ENCODE measurements around the gene LRRC4C. TPM values are rescaled to one million over a fixed set of nuclear protein-coding genes. Genes with fewer than 3 reads are reported as not detected.

The LRRC4C gene
- total and polyA plus RNA-seq, 2 donors (not counting 3 experiments of a cell fraction or from before 2014, with no cell fraction given) = not detected

DNA sequence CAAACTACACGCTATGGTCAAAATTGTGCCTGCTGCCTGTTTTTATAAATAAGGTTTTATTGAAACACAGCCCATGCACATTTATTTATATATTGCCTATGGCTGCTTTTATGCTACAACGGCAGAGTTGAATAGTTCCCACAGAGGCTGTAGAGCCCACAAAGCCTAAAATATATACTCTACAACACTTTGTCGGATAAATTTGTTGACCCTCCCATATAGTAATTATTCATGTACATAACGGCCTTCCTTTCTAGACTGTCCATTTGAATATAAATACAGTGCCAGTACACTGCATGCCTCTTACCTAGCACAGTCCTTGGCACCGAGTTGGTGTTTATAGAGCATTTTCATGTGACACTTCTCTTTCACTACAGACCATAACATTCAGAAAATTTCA, 314.0 kb downstream of the LRRC4C start:
- Histone ChIP-seq H3K36me3 (ENCODE audit: control insufficient read depth in 2 of 2, extremely low read depth in 1 of 2, insufficient read depth in 2 of 2, low read length in 2 of 2) (no peaks in the 10 kb centered on the region), H3K27me3 (ENCODE audit: control insufficient read depth in 2 of 2, insufficient read depth in 2 of 2, low read length in 2 of 2) (no peaks in the 10 kb centered on the region), H2AFZ (ENCODE audit: low read depth, low read length) (no peak overlapping the region), H3K9ac (replicated peaks; ENCODE audit: extremely low read depth, insufficient read depth, low read length) (no peak overlapping the region), H3K9me1 (replicated peaks; ENCODE audit: control insufficient read depth, extremely low read depth, insufficient read depth, low read length) (no peaks in the 10 kb centered on the region), H3K27ac (ENCODE audit: insufficient read depth, low read depth, low read length) (no peak overlapping the region), H4K20me1 (replicated peaks; ENCODE audit: control insufficient read depth, extremely low read depth, insufficient read depth, low read length) (no peaks in the 10 kb centered on the region), H3K4me1 (ENCODE audit: control insufficient read depth, extremely low read depth, insufficient read depth, low read length) (no peaks in the 10 kb centered on the region), H3K79me2 (ENCODE audit: control insufficient read depth, insufficient read depth, low read length) (no peaks in the 10 kb centered on the region), H3K4me3 (replicated peaks in 1 of 3; ENCODE audit: insufficient read depth in 1 of 3, low read depth in 1 of 3, low read length in 3 of 3) (no peak overlapping the region), H3K4me2 (ENCODE audit: insufficient read depth, low read length) (no peak overlapping the region), H3K9me3 (replicated peaks; ENCODE audit: control insufficient read depth, insufficient read depth, low read length) (peaks cover 2% of the 10 kb centered on the region)
- DNase-seq (ENCODE audit: low read depth, low spot score) (no peak), FAIRE-seq (no peak)
- TF ChIP-seq JUN (IDR thresholded peaks at IDR 0.05; ENCODE audit: borderline replicate concordance, insufficient read depth, insufficient read length, low read depth) (no peak), MYC (IDR thresholded peaks at IDR 0.05; ENCODE audit: low read depth, low read length) (no peak), GATA2 (IDR thresholded peaks at IDR 0.05; ENCODE audit: insufficient read depth, insufficient read length, low read depth, low read length) (no peak), EZH2 (IDR thresholded peaks at IDR 0.05; ENCODE audit: borderline replicate concordance, low read depth, low read length, severe bottlenecking) (no peak), FOS (IDR thresholded peaks at IDR 0.05; ENCODE audit: borderline replicate concordance, insufficient read depth, low read length) (no peak), POLR2A (IDR thresholded peaks at IDR 0.05; ENCODE audit: low read depth, low read length) (no peak), POLR2AphosphoS5 (IDR thresholded peaks at IDR 0.05; ENCODE audit: insufficient read depth, low read depth, low read length) (no peak)
- TF ChIP-seq, protein P1, sequence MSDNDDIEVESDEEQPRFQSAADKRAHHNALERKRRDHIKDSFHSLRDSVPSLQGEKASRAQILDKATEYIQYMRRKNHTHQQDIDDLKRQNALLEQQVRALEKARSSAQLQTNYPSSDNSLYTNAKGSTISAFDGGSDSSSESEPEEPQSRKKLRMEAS (IDR thresholded peaks at IDR 0.05; ENCODE audit: insufficient read depth, insufficient read length) = no peak
- TF ChIP-seq, protein P2, sequence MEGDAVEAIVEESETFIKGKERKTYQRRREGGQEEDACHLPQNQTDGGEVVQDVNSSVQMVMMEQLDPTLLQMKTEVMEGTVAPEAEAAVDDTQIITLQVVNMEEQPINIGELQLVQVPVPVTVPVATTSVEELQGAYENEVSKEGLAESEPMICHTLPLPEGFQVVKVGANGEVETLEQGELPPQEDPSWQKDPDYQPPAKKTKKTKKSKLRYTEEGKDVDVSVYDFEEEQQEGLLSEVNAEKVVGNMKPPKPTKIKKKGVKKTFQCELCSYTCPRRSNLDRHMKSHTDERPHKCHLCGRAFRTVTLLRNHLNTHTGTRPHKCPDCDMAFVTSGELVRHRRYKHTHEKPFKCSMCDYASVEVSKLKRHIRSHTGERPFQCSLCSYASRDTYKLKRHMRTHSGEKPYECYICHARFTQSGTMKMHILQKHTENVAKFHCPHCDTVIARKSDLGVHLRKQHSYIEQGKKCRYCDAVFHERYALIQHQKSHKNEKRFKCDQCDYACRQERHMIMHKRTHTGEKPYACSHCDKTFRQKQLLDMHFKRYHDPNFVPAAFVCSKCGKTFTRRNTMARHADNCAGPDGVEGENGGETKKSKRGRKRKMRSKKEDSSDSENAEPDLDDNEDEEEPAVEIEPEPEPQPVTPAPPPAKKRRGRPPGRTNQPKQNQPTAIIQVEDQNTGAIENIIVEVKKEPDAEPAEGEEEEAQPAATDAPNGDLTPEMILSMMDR (IDR thresholded peaks at IDR 0.05; ENCODE audit: extremely low read depth in 1 of 2, insufficient read depth in 1 of 2, low read depth in 1 of 2, low read length in 2 of 2) = no peak
- dilution Hi-C loops (cut with MboI; ENCODE audit: extremely low pct_ligation_motif_present, low sequenced_read_pairs) (no loop called here), intact Hi-C loops (cut with micrococcal nuclease) (no loop called here)
- ChIA-PET POLR2A (no interaction called here), CTCF (no interaction called here)
- no TSS peak for BruUV-seq (replicated peaks)

Measured in endothelial cell of umbilical vein (primary cell).